NCI-H2171 (cell line): ENCODE measurements around the gene CACNA1E.
"Not testable (repeated sequence)": the region's sequence is repeated elsewhere in the genome, so short reads cannot be mapped to it uniquely, and the experiment has no call there.

Experiments used
- DNase-seq: peaks from one replicate; lab custom pipeline; 2025; lab: John Stamatoyannopoulos, UW

CACNA1E gene

DNA sequence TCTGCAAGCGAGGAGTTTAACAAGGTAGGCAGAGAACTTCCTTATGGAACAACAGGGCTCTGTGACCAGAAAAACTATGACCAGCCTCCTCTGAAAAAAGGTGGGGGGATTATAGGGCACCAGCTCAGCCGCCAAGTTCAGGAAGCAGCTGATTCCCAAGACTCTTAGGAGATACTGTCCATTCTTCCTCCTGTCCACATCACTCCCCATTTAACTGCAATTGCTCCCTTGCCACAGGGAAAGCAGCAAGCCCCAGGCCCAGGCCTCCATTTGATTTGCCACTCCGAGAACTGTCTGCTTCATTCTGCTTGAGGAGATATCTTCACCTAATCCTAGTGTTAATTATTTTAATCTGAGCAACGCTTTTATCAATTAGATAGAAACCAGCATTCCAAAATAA, 323.9 kb downstream of the CACNA1E start:
- no peak for DNase-seq

DNA sequence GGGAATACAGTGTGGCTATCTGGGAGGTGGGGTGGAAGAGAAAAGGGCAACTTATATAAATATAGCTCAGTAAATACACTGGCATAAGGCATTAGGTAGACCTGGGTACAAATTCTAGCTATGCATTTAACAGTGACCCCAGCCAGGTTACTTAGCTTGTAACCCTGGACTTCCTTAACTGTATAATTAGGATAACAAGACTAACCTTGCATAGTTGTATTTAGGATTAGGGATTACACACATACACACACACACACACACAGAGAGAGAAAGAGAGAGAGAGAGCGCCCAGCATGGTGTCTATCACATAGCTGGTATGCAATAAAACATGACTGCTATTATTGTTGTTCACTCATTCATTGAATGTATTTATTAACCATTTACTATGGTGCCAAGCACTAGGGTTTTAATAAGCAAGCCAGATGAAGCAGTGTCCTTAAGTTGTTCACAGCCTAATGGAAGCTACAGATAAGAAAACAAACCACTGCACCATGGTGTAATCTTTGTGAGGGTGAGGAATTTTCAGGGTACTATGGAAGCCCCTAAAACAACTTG, 326.8 kb downstream of the CACNA1E start:
- DNase-seq: no peak

DNA sequence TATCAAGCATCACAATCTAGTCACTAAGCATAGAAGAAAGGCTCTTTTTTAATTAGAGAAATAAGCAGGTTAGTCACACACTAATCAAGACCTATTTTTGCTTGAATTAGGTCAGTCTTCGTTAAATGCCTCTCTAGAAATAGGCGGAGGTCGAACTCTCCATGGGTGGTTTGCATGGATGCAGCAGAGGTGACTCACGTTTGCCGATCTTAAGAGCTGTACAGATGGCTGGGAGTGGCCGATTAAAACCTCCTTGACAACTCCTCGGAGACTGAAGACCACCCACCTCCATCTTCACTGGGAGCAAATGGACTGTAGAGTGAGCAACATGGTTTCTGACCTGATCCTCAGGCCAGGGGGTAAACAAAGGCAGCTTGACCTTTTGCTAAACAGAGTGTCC, 328.9 kb downstream of the CACNA1E start:
- no peak for DNase-seq

DNA sequence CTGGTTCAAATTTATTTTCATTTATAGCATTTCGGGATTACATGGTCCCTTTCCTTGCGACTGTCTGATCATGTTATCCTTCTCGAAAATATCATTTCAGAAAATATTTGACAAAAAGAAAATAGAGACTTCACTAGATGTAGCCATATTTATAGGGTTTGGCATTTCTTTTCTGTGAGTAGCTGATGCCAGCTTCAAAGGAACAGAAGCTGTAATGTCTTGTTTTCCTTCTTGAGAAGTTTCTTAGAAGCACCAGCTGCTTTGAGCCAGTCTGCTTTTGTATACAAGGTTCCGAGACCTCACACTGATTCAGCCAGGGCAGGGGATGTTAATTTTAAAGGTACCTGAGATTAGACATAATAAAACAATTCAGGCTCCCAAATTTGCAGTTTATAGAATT, 329.9 kb downstream of the CACNA1E start:
- no peak for DNase-seq

DNA sequence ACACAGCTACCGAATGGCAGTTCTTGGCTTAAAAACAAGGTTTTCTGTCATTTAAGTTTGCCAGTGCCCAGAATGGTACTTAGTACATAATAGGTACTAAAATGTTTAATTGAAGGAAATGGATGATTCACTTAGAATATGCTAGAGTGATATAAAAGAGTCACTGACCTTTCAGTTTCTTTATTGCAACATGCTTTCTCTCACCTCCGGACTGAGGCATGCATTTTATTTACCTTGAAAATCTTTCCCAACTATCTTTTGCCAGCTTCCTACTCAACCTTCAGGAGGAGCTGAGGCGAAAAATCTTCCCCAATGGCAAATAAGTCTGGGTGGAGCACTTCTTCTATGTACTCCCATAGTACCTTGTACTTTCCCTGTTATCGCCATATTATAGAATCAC, 333.3 kb downstream of the CACNA1E start:
- no peak for DNase-seq

DNA sequence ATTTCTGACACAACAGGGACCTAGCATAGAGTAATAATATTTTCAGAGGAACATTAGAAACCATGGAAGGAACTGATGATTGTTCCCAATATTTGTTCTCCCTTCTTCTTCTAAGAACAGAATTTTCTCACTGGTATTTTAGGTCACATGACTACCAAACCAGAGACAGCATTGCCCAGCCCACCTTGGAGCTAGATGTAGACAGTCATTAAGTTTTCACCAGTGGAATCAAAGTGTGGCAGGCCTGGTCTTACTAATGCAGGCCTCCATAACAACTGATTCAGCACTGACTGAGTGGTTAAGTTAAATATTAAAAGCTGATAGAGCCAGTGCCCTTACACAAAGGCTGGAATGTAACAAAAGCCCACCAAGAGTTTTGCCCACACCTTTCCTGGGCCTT, 333.8 kb downstream of the CACNA1E start:
- DNase-seq: no peak

DNA sequence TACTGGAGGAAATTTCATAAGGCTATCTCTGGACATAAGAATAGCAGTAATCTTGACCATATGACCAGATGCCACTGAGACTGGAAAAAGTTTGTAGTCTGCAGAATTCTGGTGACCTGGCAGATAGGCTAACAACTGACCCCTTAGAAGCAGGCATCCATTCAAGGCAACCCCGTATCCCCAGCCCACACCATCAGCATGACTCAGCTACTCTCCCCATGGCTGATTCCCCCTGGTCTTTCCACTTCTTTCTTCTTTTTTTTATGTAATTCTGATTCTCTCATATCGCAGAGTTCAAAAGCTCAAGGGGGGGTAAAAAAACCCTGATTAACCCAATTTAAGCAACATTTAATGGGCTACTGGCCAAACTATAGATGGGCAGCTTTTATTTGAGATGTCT, 335.1 kb downstream of the CACNA1E start:
- DNase-seq: no peak

DNA sequence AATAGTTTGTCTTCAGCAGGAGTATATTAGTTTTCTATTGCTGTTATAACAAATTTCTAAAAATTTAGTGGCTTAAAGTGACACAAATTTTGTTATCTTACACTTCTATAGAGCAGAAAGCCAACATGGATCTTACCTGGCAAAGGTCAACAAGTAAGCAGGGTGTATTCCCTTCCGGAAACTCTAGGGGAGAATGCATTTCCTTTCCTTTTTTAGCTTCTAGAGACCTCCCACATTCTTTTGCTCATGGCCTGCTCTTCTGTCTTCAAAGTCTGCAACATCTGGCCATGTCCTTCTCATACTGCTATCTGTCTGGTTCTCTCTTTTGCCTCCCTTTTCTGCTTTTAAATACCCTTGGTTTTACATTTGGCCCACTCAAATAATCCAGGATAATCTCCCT, 335.6 kb downstream of the CACNA1E start:
- DNase-seq: no peak

DNA sequence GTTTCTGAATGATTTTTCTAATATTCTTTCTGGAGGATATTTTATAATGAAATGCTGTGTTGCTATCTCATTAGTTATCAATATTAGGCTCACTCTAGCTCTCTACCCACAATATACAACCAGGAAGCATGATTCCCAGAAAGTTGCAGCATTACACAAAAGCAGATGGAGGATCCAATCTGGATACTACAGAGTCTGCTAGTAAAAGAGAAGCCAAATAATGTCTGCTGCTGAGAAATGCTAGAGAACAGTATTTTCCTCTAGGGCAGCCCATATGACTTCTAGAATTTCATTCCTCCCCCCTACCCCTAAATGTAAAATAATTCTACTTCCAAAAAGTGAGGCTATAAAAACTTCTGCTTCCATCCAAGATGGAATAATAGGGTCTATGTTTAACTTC, 338.4 kb downstream of the CACNA1E start:
- DNase-seq: no peak

DNA sequence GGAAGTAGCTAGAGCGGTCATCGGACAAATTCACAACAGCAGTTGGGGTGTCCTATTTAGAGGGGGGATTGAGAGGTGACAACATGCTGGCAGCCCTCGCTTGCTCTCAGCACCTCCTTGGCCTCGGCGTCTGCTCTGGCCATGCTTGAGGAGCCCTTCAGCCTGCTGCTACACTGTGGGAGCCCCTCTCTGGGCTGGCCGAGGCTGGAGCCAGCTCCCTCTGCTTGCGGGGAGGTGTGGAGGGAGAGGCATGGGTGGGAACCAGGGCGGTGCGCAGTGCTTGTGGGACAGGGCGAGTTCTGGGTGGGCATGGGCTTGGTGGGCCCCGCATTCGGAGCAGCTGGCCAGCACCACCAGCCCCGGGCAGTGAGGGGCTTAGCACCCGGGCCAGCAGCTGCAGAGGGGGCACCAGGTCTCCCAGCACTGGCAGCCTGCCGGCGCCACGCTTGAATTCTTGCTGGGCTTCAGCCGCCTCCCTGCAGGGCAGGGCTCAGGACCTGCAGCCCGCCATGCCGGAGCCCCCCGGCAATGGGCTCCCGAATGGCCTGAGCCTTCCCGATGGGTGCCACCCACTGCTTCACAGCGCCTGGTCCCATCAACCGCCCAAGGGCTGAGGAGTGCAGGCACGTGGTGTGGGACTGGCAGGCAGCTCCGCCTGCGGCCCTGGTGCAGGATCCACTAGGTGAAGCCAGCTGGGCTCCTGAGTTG, 349.0 kb downstream of the CACNA1E start:
- DNase-seq: not testable (repeated sequence)

DNA sequence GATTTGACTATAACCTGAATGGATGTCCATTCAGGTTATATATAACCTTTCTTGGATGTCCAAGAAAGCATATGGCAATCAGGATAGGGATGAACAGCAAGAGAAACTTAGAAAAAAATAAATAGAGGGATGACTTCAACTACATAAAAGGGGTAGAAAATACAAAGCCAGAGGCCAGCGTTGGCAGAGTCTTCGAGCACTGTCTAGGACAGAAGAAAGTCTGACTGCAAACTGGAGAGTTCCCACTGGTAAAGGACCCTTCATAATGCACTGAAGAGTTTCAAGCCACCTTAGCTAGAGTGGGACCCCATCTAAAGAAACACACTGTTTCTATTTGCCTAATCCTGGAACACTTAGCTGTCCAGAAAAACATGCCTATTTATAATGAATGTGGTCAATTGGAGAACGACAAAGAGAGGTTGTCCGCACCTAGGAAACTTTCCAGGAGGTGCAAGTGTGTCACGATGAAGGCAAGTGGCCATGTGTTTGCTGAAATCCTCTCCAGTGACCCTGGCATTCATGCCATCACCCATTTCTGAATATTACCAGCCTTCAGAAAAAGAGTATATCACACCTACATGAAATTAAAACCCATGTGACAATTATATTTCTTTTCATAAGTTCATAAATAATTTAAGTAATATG, 362.8 kb downstream of the CACNA1E start:
- no peak for DNase-seq

DNA sequence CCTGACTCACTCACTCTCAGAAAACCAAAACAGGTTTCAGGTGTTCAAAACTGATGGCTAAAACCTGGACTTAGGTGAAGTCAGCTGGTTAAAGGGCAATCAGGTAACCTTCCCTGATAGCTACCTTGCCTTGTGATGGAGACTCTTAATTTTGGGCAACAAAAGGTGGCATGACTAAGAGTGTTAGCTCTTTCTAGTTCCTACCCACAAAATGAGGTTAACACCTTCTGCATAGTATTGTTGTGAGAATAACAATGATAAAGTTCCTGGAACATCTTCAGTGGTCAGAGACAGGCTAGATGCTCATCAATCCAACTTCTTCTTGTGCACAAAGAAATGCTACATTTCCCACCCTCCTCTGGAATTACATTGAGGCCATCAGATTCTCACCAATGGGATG, 363.4 kb downstream of the CACNA1E start:
- DNase-seq: no peak

DNA sequence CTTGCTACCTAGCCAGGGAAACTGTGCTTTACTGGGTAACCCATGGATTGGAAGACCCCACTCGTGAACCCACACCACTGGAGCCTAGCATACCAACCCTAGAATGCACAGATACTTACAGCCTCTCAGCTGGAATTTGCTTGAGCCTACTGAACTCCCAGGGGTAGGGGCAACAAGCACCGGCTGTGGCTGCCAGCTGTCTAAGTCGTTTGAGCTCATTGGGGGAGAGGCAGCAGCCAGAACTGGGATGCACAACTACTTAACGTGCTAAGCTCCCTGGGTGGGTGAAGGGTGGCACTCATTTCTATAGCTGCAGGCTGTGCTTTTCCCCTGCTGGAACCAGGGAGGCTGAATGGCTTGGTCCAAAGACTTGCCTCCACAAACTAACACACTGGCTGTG, 365.8 kb downstream of the CACNA1E start:
- DNase-seq: no peak

DNA sequence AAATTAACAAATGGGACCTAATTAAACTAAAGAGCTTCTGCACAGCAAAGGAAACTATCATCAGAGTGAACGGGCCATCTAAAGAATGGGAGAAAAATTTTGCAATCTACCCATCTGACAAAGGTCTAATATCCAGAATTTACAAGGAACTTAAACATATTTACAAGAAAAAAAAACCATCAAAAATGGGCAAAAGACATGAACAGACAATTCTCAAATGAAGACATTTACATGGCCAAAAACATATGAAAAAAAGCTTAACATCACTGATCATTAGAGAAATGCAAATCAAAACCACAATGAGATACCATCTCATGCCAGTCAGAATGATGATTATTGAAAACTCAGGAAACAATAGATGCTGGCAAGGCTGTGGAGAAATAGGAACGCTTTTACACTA, 370.9 kb downstream of the CACNA1E start:
- DNase-seq: not testable (repeated sequence)

DNA sequence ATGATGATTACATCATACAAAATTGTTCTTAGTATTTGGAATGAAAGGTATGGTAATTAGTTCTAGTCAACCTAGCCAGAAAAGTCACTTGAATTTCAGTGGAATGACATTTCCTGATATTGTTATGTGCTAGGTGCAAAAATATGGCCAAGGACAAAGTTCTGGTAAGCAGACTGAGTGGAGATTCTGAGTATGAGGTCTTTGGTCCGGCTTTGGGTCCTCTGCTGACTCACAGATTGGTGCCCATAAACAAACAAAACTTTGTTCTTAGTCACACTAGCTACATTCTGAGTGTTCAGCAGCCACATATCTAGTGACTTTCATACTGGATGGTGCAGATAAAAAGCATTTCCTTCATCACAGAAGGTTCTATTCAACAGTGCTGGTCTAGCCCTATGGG, 372.1 kb downstream of the CACNA1E start:
- no peak for DNase-seq
